H1 (cell line): Measurements from ENCODE around the gene SAMD4A. TPM values are rescaled to one million over a fixed set of nuclear protein-coding genes. Genes with fewer than 3 reads are reported as not detected.

ENCODE experiments used
- KDM5A ChIP-seq: fragments of 200-600 bp; IDR thresholded peaks from 2 replicates; pipeline ENCODE4 v1.7.1; 2012; ENCODE audit warnings: mild to moderate bottlenecking, low read length, inconsistent platforms, mixed read lengths
- POLR2A ChIP-seq, 2 experiments: IDR thresholded peaks; 1 replicate in 1 of 2; 2 replicates in 1 of 2; pipeline ENCODE4 v1.6.1; 2011; ENCODE audit warnings: low read depth in 2 of 2, low read length in 2 of 2, mild to moderate bottlenecking in 2 of 2; ENCODE audit errors: control extremely low read depth in 1 of 2
- SAP30 ChIP-seq: fragments of 300-600 bp; sonication (generic); IDR thresholded peaks from 2 replicates; pipeline ENCODE4 v1.7.1; 2012; ENCODE audit warnings: low read length, moderate library complexity, mild to moderate bottlenecking, inconsistent platforms; ENCODE audit not compliant: insufficient read depth, insufficient replicate concordance
- polyA plus RNA-seq, 7 experiments: library from polyadenylated mRNA; depleted of rRNA in 3 of 7; stranded (reverse) in 5 of 7; unstranded in 2 of 7; fragments of >200 nt in 5 of 7; fragments of 200-250 nt in 2 of 7; gene quantifications; 1 replicate in 5 of 7; 2 replicates in 1 of 7; 4 replicates in 1 of 7; pipeline versions ENCODE4 v1.2.1 to v1.2.3, GENCODE V29; 2011 to 2013; ENCODE audit warnings: missing spikeins in 2 of 7, mixed read lengths in 2 of 7
- total RNA-seq: library from RNA; stranded (reverse); fragmentation: NEBNext Ultra II Directional; extraction: Animal tissue kit (Norgen Biotek cat#: 25700); gene quantifications from 2 replicates; pipeline ENCODE4 v1.2.1, GENCODE V29; 2021
- TF ChIP-seq, protein P1 (sequence below): fragments of 300-600 bp; sonication (generic); IDR thresholded peaks from 2 replicates; pipeline ENCODE4 v1.7.1; 2012; ENCODE audit warnings: low read length, moderate library complexity, mild to moderate bottlenecking, inconsistent platforms; ENCODE audit not compliant: insufficient replicate concordance
- TF ChIP-seq, protein P2 (sequence below): IDR thresholded peaks from 2 replicates; pipeline ENCODE4 v1.6.1; 2011; ENCODE audit warnings: low read depth, mild to moderate bottlenecking, low read length; ENCODE audit not compliant: insufficient read depth

Gene SAMD4A
- total and polyA plus RNA-seq, 2 of the 8 experiments (the other 6 are each of a cell fraction or from before 2014, with no cell fraction given) = 2.4 to 12.3 TPM

DNA sequence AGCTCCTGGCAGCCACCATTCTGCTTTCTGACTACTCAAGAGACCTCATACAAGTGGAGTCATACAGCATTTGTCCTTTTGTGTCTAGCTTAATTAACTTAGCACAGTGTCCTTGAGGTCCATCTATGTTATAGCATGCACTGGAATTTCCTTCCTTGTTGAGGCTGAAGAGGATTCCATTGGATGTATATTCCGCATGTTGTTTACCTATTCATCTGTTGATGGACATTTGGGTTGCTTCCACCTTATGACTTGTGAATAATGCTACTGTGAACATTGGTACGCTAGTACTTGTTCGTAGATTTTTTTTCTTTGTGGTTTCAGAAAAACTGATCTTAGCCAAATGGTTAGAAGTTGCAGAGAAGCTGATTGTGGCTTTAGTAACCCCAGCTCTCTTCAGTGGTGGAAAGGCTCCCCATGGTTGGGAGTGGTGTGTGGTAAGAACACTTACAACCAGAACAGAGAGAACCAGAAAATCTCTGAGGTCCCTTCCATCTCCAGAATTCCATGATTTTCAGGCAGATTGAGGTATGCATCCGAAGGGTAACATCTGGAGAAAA, 118.4 kb downstream of the SAMD4A start (continued):
- TF ChIP-seq, protein P1, sequence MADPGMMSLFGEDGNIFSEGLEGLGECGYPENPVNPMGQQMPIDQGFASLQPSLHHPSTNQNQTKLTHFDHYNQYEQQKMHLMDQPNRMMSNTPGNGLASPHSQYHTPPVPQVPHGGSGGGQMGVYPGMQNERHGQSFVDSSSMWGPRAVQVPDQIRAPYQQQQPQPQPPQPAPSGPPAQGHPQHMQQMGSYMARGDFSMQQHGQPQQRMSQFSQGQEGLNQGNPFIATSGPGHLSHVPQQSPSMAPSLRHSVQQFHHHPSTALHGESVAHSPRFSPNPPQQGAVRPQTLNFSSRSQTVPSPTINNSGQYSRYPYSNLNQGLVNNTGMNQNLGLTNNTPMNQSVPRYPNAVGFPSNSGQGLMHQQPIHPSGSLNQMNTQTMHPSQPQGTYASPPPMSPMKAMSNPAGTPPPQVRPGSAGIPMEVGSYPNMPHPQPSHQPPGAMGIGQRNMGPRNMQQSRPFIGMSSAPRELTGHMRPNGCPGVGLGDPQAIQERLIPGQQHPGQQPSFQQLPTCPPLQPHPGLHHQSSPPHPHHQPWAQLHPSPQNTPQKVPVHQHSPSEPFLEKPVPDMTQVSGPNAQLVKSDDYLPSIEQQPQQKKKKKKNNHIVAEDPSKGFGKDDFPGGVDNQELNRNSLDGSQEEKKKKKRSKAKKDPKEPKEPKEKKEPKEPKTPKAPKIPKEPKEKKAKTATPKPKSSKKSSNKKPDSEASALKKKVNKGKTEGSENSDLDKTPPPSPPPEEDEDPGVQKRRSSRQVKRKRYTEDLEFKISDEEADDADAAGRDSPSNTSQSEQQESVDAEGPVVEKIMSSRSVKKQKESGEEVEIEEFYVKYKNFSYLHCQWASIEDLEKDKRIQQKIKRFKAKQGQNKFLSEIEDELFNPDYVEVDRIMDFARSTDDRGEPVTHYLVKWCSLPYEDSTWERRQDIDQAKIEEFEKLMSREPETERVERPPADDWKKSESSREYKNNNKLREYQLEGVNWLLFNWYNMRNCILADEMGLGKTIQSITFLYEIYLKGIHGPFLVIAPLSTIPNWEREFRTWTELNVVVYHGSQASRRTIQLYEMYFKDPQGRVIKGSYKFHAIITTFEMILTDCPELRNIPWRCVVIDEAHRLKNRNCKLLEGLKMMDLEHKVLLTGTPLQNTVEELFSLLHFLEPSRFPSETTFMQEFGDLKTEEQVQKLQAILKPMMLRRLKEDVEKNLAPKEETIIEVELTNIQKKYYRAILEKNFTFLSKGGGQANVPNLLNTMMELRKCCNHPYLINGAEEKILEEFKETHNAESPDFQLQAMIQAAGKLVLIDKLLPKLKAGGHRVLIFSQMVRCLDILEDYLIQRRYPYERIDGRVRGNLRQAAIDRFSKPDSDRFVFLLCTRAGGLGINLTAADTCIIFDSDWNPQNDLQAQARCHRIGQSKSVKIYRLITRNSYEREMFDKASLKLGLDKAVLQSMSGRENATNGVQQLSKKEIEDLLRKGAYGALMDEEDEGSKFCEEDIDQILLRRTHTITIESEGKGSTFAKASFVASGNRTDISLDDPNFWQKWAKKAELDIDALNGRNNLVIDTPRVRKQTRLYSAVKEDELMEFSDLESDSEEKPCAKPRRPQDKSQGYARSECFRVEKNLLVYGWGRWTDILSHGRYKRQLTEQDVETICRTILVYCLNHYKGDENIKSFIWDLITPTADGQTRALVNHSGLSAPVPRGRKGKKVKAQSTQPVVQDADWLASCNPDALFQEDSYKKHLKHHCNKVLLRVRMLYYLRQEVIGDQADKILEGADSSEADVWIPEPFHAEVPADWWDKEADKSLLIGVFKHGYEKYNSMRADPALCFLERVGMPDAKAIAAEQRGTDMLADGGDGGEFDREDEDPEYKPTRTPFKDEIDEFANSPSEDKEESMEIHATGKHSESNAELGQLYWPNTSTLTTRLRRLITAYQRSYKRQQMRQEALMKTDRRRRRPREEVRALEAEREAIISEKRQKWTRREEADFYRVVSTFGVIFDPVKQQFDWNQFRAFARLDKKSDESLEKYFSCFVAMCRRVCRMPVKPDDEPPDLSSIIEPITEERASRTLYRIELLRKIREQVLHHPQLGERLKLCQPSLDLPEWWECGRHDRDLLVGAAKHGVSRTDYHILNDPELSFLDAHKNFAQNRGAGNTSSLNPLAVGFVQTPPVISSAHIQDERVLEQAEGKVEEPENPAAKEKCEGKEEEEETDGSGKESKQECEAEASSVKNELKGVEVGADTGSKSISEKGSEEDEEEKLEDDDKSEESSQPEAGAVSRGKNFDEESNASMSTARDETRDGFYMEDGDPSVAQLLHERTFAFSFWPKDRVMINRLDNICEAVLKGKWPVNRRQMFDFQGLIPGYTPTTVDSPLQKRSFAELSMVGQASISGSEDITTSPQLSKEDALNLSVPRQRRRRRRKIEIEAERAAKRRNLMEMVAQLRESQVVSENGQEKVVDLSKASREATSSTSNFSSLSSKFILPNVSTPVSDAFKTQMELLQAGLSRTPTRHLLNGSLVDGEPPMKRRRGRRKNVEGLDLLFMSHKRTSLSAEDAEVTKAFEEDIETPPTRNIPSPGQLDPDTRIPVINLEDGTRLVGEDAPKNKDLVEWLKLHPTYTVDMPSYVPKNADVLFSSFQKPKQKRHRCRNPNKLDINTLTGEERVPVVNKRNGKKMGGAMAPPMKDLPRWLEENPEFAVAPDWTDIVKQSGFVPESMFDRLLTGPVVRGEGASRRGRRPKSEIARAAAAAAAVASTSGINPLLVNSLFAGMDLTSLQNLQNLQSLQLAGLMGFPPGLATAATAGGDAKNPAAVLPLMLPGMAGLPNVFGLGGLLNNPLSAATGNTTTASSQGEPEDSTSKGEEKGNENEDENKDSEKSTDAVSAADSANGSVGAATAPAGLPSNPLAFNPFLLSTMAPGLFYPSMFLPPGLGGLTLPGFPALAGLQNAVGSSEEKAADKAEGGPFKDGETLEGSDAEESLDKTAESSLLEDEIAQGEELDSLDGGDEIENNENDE = no peak
- no peak for TF ChIP-seq KDM5A
- TF ChIP-seq SAP30 = no peak
- TF ChIP-seq, protein P2, sequence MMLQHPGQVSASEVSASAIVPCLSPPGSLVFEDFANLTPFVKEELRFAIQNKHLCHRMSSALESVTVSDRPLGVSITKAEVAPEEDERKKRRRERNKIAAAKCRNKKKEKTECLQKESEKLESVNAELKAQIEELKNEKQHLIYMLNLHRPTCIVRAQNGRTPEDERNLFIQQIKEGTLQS = no peak
- no peak for TF ChIP-seq POLR2A (IDR thresholded peaks at IDR 0.05; ENCODE audit: control extremely low read depth in 1 of 2, low read depth in 2 of 2, low read length in 2 of 2)
